ENCODE results near the gene COBL. TPM values are rescaled to one million over a fixed set of nuclear protein-coding genes. Genes with fewer than 3 reads are reported as not detected.

The COBL gene
- total and polyA plus RNA-seq, 9 of the 15 experiments (the other 6 are each of a cell fraction or from before 2014, with no cell fraction given) = 0.01 to 2.4 (median 0.09) TPM; not detected in 3

DNA sequence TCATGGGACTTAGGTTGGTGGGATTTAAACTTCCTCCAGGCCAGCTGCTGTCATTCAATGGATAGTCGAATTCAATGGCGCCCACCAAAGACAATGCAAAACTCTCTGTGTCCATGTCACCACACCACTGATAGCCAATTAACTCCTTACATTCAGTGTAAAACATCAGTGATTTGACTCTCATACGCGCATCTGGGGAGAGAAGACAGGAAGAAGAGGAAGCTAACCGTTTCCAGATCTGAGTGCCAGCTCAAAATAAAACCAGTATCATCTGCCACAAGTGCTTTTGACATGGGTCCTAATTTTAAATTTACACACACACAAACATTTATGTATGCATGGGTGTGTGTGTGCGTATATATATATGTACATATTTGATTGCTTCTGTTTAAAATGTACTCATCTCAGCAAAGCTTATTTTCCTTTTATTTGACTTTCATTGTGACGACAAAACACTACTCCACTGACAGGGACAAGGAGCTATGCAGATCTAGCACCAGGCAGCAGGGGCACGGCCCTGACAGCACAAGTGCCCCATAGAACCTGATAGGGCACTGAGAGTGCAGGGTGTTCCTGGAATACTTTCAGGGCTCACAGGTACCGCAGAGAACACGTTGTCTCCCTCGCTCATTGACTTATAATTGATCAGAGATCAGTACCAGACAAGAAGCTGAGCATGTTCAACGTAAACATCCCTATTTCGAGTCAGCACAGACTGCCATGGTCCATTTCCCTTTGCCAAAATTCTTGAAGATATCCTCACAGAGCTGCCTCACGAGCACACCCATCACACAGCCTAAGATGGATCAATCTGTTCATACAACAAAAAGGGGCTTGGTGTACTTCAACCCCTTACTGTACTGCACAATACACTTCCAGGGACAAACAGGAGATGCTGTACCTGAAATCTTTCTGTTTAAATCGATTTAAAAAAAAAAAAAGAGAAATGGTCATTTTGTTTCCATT, 176.1 kb downstream of the COBL start (continued):
- TF ChIP-seq ZKSCAN1 (IDR thresholded peaks at IDR 0.05; ENCODE audit: low read depth, low read length) = no peak
- TF ChIP-seq NR2F6 (CRISPR knock-in tag; IDR thresholded peaks at IDR 0.05) = no peak
- TF ChIP-seq ZNF75A (CRISPR knock-in tag; IDR thresholded peaks at IDR 0.05) = no peak
- TF ChIP-seq HSF4 (CRISPR knock-in tag; IDR thresholded peaks at IDR 0.05; ENCODE audit: borderline replicate concordance) = no peak
- TF ChIP-seq ZNF140 (CRISPR knock-in tag; IDR thresholded peaks at IDR 0.05) = no peak
- no peak for TF ChIP-seq STAT5A (IDR thresholded peaks at IDR 0.05; ENCODE audit: borderline replicate concordance, low read length)
- no peak for TF ChIP-seq HNRNPUL1 (IDR thresholded peaks at IDR 0.05; ENCODE audit: low read length)

DNA sequence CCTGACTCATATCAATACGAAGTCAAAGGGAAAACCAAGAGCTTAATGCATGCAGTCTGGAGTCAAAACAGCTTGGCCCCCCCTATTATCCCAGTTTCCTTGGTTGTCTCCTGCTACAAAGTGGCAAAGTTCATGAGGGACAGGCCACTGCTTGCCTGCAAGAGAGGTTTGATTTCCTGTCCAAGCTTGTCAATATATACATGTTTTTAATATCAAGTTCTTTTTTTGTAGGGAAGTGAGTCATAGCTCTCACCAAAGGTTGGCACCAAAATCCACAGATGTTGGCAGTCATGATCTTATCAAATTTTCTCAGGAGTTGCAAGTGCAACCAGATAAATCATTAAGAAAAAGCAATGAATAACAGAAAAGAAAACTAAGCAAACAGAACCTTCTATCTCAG, 176.8 kb downstream of the COBL start:
- no peak overlapping the region for H2AFZ ChIP-seq (ENCODE audit: low read depth, low read length)
- H3K9ac ChIP-seq (ENCODE audit: insufficient read depth in 1 of 2, low read depth in 2 of 2, low read length in 2 of 2) = no peak overlapping the region
- no peak for FAIRE-seq
- DNase-seq (ENCODE audit: extremely low read depth in 1 of 4, low spot score in 3 of 4) = no peak
- H4K20me1 ChIP-seq (replicated peaks; ENCODE audit: control insufficient read depth, insufficient read depth, low read length) = no peaks in the 10 kb centered on the region
- no peaks in the 10 kb centered on the region for H3K9me1 ChIP-seq (ENCODE audit: control insufficient read depth, insufficient read depth, low read length)
- ChIA-PET POLR2A (no interaction called here), CTCF (ENCODE audit: low intra/inter-chr PET ratio) (no interaction called here)
- in situ Hi-C loops (cut with MboI) (loop anchor here (10.0 kb wide), 1 partner anchor 685 kb away; the partner anchor contains the start of gene FIGNL1), intact Hi-C loops (cut with micrococcal nuclease) (loop anchor here (2.0 to 5.0 kb wide), 2 partner anchors 442 to 671 kb away; no protein-coding TSS in a partner anchor)
- H3K79me2 ChIP-seq (ENCODE audit: control insufficient read depth, insufficient read depth, low read length) = no peaks in the 10 kb centered on the region
- no peaks in the 10 kb centered on the region for H3K4me1 ChIP-seq (replicated peaks in 1 of 2; ENCODE audit: control insufficient read depth in 2 of 2, insufficient read depth in 2 of 2, low read length in 2 of 2)
- H3K27ac ChIP-seq (ENCODE audit: extremely low read depth, low read depth, low read length) = no peak overlapping the region
- BruUV-seq (replicated peaks) = no TSS peak
- WGBS (ENCODE audit: insufficient coverage, low coverage, missing lambda C conversion rate) = 0% methylated on average over 1 of the region's 1 CpG
- no peaks in the 10 kb centered on the region for H3K9me3 ChIP-seq (replicated peaks; ENCODE audit: control insufficient read depth, insufficient read depth, low read depth, low read length)
- H3K4me2 ChIP-seq (ENCODE audit: insufficient read depth, low read length) = no peak overlapping the region
- no peak overlapping the region for H3K4me3 ChIP-seq
- H3K36me3 ChIP-seq (ENCODE audit: control insufficient read depth, insufficient read depth, low read length) = no peaks in the 10 kb centered on the region
- ATAC-seq = no peak
- peaks cover 0 to 12% of the 10 kb centered on the region in 2 experiments; a peak in 1 of 5 replicates for H3K27me3 ChIP-seq (ENCODE audit: control insufficient read depth in 2 of 2, insufficient read depth in 2 of 2, low read length in 2 of 2)
- TF ChIP-seq POLR3G (IDR thresholded peaks at IDR 0.05; ENCODE audit: extremely low read depth, insufficient read length, insufficient replicate concordance) (no peak), NR2F6 (CRISPR knock-in tag; IDR thresholded peaks at IDR 0.05) (no peak), ZNF175 (CRISPR knock-in tag; IDR thresholded peaks at IDR 0.05; ENCODE audit: low read depth) (no peak), KLF10 (CRISPR knock-in tag; IDR thresholded peaks at IDR 0.05) (no peak), NFE2 (IDR thresholded peaks at IDR 0.05; ENCODE audit: low read depth) (no peak), CBFA2T3 (IDR thresholded peaks at IDR 0.05) (no peak), PRMT5 (CRISPR knock-in tag; IDR thresholded peaks at IDR 0.05) (no peak), EGR1 (conservative IDR thresholded peaks at IDR 0.05) (no peak), CREB3 (tag; conservative IDR thresholded peaks at IDR 0.05; ENCODE audit: low read depth) (no peak), POLR2H (tag; IDR thresholded peaks at IDR 0.05; ENCODE audit: low read depth) (no peak)
- TF ChIP-seq, protein P1, sequence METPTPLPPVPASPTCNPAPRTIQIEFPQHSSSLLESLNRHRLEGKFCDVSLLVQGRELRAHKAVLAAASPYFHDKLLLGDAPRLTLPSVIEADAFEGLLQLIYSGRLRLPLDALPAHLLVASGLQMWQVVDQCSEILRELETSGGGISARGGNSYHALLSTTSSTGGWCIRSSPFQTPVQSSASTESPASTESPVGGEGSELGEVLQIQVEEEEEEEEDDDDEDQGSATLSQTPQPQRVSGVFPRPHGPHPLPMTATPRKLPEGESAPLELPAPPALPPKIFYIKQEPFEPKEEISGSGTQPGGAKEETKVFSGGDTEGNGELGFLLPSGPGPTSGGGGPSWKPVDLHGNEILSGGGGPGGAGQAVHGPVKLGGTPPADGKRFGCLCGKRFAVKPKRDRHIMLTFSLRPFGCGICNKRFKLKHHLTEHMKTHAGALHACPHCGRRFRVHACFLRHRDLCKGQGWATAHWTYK (CRISPR knock-in tag; IDR thresholded peaks at IDR 0.05) = no peak
- TF ChIP-seq, protein P2, sequence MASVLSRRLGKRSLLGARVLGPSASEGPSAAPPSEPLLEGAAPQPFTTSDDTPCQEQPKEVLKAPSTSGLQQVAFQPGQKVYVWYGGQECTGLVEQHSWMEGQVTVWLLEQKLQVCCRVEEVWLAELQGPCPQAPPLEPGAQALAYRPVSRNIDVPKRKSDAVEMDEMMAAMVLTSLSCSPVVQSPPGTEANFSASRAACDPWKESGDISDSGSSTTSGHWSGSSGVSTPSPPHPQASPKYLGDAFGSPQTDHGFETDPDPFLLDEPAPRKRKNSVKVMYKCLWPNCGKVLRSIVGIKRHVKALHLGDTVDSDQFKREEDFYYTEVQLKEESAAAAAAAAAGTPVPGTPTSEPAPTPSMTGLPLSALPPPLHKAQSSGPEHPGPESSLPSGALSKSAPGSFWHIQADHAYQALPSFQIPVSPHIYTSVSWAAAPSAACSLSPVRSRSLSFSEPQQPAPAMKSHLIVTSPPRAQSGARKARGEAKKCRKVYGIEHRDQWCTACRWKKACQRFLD (CRISPR knock-in tag; IDR thresholded peaks at IDR 0.05) = no peak
